HG03280 (cell line): ENCODE measurements around the gene GP1BA.
A peak's percentile ranks its signal among the peaks of the same experiment; 100 is the strongest.

Experiments
- ATAC-seq: cut with Tn5 transposase; IDR thresholded peaks from one replicate; pipeline ENCODE4 v1.9.1; 2021; ENCODE audit warnings: mild to moderate bottlenecking, moderate library complexity; ENCODE audit not compliant: unreplicated experiment

The GP1BA gene

DNA sequence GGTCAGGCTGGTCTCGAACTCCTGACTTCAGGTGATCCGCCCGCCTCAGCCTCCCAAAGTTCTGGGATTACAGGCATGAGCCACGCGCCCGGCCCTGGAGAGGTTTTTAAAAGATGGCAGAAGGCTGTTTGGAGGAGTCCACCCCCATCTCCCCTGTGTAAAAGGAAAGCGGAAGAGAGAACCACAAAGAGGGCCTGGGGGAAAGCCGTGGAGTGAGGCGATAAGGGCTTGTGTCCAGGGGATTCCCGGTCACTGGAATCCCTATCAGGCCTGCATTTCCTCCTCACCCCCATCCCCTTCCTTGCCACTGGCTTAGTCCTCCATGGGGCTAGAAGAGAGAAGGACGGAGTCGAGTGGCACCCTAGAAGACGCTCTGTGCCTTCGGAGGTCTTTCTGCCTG lies at the start of gene GP1BA:
GP1BA (plus strand) TSS at position 315 of the 400 bp plus-strand sequence. CDS start 328 bp downstream, outside the sequence.
- no peak for ATAC-seq

DNA sequence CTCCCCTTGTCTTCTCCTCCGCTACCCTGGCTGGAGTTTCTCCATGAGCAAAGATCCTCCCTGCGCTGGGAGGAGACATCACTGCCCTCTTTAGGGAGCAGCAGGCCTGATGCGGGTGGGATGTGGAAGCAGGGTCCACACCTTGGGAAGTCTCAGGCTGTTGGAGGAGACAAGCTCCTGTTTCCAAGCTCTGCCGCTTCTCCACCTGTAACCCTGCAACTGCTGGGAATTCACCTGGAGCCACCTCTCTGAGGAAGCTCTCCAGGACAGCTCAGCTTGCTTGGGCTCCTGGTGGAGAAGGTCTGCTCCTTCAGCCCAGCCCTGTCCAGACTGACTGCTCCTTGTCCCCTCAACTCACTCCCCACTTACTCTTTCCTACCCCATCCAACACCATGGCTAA lies 47.6 kb upstream of the GP1BA start:
- ATAC-seq = no peak

DNA sequence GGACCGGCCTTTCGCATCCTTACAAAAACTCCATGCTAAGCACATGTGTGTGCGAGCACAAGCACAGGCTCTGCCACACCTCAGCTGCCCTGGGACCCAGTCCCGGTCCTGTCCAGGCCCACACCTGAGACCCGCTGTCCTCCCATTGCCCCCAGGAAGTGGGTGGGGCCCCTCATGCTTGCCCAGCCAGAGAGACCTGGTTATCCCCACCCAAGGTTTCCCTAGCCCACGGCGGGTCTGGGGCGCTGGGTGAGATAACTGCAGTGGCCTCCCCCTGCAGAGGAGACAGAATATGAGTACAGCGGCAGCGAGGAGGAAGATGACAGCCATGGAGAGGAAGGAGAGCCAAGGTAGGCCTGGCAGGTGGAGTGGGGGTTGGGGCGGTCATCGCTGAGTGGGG lies 45.2 kb upstream of the GP1BA start:
- ATAC-seq = no peak

DNA sequence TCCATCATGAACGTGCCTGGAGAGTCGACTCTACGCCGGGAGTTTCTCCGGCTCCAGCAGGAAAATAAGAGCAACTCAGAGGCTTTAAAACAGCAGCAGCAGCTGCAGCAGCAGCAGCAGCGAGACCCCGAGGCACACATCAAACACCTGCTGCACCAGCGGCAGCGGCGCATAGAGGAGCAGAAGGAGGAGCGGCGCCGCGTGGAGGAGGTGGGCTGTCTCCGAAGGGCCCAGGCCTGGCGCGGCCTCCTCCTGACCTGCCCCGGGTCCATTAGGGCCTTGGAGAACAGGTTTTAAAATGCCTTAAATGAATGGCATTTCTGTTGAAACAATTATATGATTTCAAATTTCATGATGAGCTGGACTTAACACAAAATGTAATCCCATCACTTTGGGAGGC lies 44.5 kb upstream of the GP1BA start:
- ATAC-seq = no peak

DNA sequence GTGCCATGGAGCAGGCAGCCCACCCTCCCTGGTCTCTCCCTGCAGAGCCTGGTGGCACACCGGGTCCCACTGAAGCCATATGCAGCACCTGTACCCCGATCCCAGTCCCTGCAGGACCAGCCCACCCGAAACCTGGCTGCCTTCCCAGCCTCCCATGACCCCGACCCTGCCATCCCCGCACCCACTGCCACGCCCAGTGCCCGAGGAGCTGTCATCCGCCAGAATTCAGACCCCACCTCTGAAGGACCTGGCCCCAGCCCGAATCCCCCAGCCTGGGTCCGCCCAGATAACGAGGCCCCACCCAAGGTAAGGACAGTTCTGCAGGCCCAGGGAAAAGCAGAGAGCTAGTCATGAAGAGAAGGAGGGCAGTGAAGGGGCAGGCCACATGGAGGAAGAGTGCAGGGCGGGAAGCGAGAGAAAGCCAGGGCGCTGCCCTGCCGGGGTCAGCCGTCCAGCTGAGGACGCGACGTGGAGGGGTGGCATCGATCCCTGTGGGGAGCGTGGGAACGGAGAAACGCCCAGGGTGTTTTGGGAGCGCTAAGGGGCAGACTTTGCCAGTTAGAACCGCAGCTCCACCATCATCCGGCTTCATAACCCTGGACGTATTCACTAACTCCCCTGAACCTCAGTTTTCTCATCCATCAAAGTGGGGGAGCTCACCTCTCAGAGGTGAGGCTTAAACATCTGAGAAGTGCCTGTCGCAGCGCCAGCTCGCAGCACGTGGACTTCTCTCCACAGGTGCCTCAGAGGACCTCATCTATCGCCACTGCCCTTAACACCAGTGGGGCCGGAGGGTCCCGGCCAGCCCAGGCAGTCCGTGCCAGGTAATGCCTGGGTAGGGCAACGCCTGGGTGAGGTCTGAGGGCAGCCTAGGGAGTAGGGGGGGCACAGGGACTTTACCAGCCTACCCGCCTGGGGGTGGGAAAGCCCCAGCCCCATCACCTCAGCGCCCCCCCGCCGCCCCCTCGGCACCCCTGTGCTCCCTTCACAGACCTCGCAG lies 40.4 kb upstream of the GP1BA start:
- ATAC-seq = no peak

DNA sequence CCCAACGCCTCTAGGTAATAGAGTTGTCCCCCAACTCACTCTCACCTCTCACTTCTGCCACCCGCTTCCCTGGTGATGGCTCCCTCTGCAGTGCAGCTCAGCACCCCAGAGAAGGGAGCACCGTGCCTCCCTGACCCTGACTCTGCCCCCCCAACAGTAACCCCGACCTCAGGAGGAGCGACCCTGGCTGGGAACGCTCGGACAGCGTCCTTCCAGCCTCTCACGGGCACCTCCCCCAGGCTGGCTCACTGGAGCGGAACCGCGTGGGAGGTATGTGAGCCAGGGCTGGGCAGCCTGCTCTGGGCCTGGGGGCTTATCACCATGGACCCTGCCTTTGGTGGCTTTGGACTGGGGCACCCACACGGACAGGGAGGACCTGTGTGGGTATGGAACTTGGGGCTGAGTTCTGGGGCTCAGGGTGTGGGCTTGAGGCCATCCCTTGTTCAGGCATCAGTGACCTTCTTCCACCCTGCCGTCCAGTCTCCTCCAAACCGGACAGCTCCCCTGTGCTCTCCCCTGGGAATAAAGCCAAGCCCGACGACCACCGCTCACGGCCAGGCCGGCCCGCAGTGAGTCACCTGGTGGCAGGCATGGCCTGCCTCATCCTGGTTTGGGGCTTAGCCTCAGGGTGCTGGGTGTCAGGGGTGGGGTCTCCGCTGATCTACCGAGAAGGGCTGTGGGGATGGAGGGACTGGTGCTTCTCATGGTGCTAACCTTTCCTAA lies 39.4 kb upstream of the GP1BA start:
- no peak for ATAC-seq

DNA sequence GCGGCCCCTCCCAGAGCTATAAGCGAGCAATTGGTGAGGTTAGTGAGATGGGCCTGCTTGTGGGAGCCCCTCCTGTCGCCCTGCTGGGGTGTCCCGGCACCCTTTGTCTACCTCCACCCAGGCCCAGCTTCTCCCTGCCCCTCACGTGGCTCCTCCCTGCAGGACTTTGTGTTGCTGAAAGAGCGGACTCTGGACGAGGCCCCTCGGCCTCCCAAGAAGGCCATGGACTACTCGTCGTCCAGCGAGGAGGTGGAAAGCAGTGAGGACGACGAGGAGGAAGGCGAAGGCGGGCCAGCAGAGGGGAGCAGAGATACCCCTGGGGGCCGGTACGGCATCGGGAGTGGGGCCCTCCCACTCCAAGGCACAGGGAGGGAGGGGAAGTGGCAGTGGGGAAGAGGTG lies 38.8 kb upstream of the GP1BA start:
- no peak for ATAC-seq

DNA sequence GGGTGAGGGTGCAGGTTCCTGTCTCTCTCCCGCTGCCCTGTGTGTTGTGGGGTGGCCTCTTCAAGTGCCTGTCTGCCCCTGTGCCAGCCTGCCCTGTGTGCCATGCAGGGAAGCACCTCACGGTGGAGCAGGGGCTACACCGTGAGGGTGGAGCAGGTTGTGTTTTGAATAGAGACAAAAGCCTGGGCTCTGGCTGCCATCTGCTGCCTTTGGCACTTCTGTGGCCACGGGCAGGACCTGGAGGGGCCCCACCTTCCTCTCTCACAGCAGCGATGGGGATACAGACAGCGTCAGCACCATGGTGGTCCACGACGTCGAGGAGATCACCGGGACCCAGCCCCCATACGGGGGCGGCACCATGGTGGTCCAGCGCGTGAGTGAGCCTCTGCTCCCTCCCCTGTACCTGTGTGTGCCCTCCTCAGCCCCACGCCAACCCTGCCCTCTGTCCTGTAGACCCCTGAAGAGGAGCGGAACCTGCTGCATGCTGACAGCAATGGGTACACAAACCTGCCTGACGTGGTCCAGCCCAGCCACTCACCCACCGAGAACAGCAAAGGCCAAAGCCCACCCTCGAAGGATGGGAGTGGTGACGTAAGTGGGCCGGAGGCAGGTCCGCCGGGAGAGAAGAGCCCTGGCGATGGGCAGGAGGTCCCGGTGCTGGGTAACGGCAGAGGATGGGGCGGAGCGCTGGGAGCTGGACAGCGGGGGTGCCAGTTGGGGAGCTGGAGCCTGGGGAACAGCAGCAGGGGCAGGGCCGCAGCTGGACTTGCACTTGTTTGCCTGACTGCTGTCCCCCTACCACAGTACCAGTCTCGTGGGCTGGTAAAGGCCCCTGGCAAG lies 38.1 kb upstream of the GP1BA start:
- no peak for ATAC-seq

DNA sequence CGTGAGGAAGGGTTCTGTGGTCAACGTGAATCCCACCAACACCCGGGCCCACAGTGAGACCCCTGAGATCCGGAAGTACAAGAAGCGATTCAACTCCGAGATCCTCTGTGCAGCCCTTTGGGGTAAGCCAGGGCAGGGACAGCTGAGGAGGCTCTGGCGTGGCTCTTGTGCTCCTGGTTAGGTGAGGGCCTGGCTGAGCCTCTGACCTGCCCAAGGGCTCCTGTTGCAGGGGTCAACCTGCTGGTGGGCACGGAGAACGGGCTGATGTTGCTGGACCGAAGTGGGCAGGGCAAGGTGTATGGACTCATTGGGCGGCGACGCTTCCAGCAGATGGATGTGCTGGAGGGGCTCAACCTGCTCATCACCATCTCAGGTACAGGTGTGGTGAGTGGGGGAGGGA lies 37.0 kb upstream of the GP1BA start:
- no peak for ATAC-seq

DNA sequence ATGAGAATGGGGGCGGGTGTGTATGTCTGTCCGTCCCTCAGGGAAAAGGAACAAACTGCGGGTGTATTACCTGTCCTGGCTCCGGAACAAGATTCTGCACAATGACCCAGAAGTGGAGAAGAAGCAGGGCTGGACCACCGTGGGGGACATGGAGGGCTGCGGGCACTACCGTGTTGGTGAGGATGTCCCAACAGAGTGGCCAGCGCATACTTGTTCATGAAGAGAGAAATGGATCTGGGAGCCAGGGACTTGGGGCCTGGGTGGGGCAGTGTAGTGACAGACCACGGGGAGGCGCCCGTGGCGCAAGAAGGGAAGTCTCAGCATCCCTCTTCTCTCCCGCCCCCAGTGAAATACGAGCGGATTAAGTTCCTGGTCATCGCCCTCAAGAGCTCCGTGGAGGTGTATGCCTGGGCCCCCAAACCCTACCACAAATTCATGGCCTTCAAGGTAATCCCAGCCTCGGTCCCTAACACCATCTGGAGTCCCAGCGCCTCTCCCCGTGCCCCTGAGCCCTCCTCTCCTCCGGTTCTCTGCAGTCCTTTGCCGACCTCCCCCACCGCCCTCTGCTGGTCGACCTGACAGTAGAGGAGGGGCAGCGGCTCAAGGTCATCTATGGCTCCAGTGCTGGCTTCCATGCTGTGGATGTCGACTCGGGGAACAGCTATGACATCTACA lies 36.3 kb upstream of the GP1BA start:
- no peak for ATAC-seq

DNA sequence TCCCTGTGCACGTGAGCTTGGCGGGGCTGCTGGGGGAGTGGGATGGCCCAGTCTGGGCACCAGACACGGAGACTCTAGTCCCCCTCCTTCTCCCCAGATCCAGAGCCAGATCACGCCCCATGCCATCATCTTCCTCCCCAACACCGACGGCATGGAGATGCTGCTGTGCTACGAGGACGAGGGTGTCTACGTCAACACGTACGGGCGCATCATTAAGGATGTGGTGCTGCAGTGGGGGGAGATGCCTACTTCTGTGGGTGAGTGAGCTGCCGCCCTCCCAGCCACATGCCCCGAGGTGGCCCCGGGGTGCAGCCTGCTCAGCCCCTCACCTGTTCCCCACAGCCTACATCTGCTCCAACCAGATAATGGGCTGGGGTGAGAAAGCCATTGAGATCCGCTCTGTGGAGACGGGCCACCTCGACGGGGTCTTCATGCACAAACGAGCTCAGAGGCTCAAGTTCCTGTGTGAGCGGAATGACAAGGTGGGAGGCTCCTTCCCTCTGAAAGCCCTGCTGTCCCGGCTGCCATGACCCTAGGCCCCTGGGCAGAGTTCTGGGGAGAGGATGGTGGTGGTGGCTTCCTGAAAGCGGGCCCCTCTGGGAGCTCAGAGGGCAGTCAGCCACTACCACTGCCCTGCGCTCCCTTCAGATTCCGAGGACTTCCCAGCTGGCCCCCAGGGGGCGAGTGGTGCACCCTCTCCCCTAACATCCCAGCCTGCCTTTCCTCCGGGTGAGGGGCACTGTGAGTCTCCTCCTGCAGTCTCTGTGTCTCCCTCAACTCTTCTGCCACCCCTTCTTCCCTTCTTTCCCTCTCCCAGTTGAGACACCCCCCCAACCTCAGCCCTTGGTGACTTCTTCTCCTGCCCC lies 35.5 kb upstream of the GP1BA start:
- ATAC-seq = no peak

DNA sequence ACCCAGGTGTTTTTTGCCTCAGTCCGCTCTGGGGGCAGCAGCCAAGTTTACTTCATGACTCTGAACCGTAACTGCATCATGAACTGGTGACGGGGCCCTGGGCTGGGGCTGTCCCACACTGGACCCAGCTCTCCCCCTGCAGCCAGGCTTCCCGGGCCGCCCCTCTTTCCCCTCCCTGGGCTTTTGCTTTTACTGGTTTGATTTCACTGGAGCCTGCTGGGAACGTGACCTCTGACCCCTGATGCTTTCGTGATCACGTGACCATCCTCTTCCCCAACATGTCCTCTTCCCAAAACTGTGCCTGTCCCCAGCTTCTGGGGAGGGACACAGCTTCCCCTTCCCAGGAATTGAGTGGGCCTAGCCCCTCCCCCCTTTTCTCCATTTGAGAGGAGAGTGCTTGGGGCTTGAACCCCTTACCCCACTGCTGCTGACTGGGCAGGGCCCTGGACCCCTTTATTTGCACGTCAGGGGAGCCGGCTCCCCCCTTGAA lies 34.8 kb upstream of the GP1BA start:
- no peak for ATAC-seq

DNA sequence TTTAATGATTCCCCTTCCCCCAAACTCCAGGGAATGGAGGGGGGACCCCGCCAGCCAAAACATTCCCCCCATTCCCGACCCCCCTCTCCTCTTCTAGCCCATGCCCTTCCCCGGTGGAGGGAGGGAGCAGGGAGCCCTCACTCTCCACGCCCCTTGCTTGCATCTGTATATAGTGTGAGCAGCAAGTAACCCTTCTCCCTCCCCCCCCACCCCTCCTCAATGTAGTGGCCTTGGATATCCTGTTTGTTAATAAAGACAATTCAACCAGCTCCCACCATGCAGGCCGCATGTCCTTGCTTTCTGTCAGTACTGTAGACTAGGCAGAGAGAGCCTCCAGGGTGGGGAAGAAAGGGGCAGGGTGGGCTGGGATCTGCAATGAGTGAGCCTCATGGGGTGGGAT lies 34.3 kb upstream of the GP1BA start:
- ATAC-seq = no peak

DNA sequence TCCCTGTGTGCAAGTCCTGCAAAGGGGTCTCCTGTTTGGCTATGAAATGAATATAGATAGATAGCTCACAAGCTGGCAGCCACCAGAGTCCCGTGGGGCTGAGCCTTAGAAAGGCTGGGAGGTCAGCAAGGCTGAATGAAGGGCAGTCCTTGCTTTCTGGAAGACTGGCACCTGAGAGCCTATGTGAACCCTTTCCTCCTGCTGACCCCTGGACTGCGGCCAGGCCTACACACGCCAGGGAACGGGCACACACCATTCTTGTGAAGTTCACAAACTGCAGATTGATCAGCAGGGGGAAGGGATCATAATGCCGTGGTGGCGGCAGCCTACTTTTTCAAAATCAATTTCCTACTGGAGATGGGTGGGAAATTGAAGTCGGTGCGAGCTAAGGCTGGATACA lies 33.7 kb upstream of the GP1BA start:
- ATAC-seq = no peak

DNA sequence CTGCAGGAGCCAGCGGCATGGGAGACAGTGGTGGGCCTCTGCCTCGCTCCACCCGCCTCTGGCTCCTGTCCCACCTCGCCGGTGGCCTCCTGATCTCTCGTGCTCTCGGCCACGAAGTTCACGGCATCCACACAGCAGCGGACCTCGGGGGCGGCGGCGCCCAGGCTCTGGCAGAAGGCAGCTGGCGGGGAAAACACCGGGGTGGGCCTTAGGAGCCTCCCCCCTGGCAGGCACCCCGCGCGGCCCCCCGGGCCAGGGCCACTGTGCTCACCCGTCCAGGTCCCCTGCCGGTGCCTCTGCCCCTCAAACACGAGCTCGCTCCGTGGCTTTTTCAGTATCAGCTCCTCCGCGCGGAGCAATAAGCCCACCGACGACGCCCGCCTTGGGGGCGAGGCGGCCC lies 33.1 kb upstream of the GP1BA start:
- no peak for ATAC-seq

DNA sequence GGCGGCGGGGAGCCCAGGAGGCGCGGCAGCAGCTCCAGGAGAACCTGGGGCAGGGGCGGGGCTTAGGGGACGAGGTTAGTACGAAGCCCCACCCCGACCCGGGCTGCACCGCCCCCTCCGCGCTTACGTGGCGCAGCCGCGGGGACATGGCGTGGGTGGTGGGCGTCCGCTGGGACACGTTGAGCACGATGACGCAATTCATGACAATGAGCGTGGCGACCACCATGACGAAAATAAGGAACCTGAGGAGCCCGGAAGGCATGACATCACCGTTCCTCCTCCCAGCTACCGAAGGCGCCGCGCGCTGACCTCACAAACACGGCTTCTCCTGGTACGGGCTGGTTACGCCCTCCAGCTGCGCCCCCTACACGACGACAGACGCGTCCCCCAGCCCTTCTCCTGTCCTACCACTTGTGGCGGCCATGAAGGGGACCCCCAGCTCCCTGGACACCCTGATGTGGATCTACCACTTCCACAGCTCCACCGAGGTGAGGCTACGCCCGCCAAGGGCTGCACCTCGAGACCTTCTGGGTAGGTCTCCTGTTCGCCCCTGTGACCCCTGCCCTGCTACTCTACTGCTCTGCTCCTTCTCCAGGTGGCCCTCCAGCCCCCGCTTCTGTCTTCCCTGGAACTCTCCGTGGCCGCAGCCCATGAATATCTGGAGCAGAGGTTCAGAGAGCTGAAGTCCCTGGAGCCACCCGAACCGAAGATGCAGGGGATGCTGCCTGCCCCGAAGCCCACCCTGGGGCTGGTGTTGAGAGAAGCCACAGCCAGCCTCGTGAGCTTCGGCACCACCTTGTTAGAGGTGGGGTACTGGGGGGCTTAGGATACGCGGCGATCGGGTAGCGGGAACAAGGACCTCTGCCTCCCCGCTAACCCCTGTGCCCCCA lies 32.5 kb upstream of the GP1BA start, which contains the start of gene C17orf107:
C17orf107 (plus strand) TSS at position 196 of the 890 bp plus-strand sequence; CDS start at position 423, 227 bp downstream.
- ATAC-seq = peak; percentile 66

DNA sequence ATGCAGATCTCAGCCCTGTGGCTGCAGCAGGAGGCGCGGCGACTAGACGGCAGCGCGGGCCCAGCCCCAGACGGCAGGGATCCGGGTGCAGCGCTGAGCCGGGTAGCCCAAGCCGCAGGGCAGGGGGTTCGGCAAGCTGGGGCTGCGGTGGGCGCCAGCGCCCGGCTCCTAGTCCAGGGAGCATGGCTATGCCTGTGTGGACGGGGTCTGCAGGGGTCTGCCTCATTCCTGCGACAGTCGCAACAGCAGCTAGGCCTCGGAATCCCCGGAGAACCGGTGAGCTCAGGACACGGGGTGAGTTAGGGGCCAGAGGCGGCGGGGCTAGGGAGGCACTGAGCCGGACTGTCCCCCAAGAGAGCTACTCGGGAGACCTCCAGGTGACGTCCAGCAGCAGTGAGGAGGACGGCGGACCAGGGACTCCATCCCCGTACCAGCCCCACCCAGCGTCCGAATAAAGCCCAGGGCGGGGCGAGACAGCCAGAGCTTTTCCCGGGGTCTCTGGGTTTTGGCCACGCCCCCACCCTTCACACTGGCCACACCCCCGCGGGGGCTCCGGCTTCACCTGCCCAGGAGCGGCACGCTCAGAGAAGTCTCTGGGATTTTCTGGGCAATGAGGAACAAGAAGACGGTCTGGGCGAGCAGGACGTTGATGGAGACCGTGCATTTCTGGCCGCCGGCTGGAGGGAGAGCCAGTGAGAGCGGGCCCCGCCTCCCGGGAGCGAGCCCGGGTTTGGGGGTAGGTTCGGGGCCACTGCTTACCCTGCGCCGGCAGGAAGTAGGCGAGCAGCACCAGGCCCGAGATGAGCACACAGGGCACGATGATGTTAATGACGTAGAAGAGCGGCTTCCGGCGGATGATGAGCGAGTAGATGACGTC lies 31.6 kb upstream of the GP1BA start:
- ATAC-seq = no peak
